ENCODE results near the gene BBS2.

DNA sequence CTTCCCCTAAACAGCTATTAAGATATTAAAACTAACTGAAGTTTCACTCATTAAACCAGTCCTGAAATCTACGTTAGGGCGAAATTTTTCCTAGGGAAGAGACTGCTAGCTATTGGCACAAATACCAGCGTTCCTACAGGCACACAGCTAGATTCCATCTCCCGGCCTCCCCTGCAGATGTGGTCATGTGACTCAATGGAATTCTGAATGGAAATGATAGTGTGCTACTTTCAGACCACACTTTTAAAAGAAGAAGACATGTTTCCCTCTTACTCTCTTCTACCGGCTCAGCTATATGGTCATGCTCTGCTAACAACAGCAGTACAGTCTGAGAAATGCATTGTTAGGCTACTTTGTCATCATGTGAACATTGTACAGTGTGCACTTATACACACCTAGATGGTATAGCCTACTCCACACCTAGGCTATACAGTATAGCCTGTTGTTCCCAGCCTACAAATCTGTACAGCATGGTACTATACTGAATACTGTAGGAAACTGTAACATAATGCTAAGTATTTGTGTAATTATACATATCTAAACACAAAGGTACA lies 37.1 kb downstream of the BBS2 start:
- no peak for TF ChIP-seq CTCF (IDR thresholded peaks at IDR 0.05; ENCODE audit: low read depth, low read length, missing input control)
- TF ChIP-seq EGR1 (IDR thresholded peaks at IDR 0.05; ENCODE audit: low read depth in 2 of 2), result no peak
- no peak for TF ChIP-seq HNF4A (conservative IDR thresholded peaks at IDR 0.05)
- no peak for TF ChIP-seq ATF3 (IDR thresholded peaks at IDR 0.05)
- TF ChIP-seq GABPA (IDR thresholded peaks at IDR 0.05 in 1 of 2, conservative IDR thresholded peaks at IDR 0.05 in 1 of 2), result no peak
- TF ChIP-seq RAD21 (IDR thresholded peaks at IDR 0.05), result no peak
- TF ChIP-seq REST (IDR thresholded peaks at IDR 0.05), result no peak
- TF ChIP-seq MAX (IDR thresholded peaks at IDR 0.05), result no peak
- no peak for TF ChIP-seq FOXA1 (IDR thresholded peaks at IDR 0.05)

All from liver (tissue), 3 donors.